Central memory CD8-positive, alpha-beta T cell (primary cell): ENCODE data around the gene KRTAP21-1.
"Not testable (repeated sequence)": the region's sequence is repeated elsewhere in the genome, so short reads cannot be mapped to it uniquely, and the experiment has no call there.

Experiments used
- ATAC-seq: fragments of 150-1000 bp; cut with Tn5 transposase; replicated peaks from 2 replicates; pipeline ENCODE4 v1.10.0; 2022; ENCODE audit warnings: mild to moderate bottlenecking, moderate FRiP score, moderate number of reproducible peaks; ENCODE audit not compliant: poor library complexity, severe bottlenecking; ENCODE audit errors: extremely low read depth
- DNase-seq, 2 donors: peaks; one replicate each; pipeline ENCODE4 v3.0.0; 2021; ENCODE audit warnings: low spot score in 2 of 2
- H3K27ac Mint-ChIP-seq: one replicate; pipeline ENCODE4 v1.8.0; 2022; ENCODE audit warnings: low read depth, mild to moderate bottlenecking, moderate library complexity, mixed read lengths
- H3K27me3 Mint-ChIP-seq: one replicate; pipeline ENCODE4 v1.8.0; 2022; ENCODE audit warnings: mixed read lengths
- H3K36me3 Mint-ChIP-seq: one replicate; pipeline ENCODE4 v1.8.0; 2022; ENCODE audit warnings: mild to moderate bottlenecking, moderate library complexity, mixed read lengths; ENCODE audit not compliant: insufficient read depth
- H3K4me1 Mint-ChIP-seq: one replicate; pipeline ENCODE4 v1.8.0; 2022; ENCODE audit warnings: mixed read lengths
- H3K4me3 Mint-ChIP-seq: one replicate; pipeline ENCODE4 v1.8.0; 2022; ENCODE audit warnings: mild to moderate bottlenecking, moderate library complexity, mixed read lengths
- H3K9me3 Mint-ChIP-seq: one replicate; pipeline ENCODE4 v1.8.0; 2022; ENCODE audit warnings: mixed read lengths

Gene KRTAP21-1

GRCh38 chr21:30755328-30755727 lies at the start of gene KRTAP21-1:
Gene KRTAP21-1, minus strand, starts transcription at chr21:30755428. Its CDS starts 50 bp downstream, at chr21:30755378.
- not testable (repeated sequence) for H3K4me3 Mint-ChIP-seq

DNA sequence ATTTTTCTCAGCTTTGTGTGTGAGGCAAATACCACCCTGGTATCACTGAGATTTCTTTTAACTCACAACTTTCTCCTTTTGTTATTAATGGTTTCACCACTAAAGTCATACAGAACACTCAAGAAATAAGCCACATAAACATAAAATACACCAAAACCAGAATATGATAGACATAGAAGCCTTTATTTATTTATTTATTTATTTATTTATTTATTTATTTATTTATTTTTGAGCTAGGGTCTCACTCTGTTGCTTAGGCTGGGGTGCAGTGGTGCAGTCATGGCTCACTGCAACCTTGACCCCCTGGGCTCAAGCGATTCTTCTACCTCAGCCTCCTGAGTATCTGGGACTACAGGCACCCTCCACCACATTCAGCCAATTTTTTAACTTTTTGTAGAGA lies 45.4 kb upstream of the KRTAP21-1 start:
- Mint-ChIP-seq H3K4me1 (no peaks in the 10 kb centered on the region), H3K9me3 (no peaks in the 10 kb centered on the region), H3K27ac (no peak overlapping the region), H3K27me3 (no peaks in the 10 kb centered on the region), H3K4me3 (no peak overlapping the region), H3K36me3 (no peaks in the 10 kb centered on the region)
- DNase-seq: no peak
- no peak for ATAC-seq

More at GRCh38 chr21:30755328-30755727, at the start of gene KRTAP21-1:
- peaks cover 13% of the 10 kb centered on the region for H3K27me3 Mint-ChIP-seq
- peaks cover 10% of the 10 kb centered on the region for H3K9me3 Mint-ChIP-seq
- H3K4me1 Mint-ChIP-seq, DNase-seq, H3K36me3 Mint-ChIP-seq, H3K27ac Mint-ChIP-seq, ATAC-seq: not testable (repeated sequence)

DNA sequence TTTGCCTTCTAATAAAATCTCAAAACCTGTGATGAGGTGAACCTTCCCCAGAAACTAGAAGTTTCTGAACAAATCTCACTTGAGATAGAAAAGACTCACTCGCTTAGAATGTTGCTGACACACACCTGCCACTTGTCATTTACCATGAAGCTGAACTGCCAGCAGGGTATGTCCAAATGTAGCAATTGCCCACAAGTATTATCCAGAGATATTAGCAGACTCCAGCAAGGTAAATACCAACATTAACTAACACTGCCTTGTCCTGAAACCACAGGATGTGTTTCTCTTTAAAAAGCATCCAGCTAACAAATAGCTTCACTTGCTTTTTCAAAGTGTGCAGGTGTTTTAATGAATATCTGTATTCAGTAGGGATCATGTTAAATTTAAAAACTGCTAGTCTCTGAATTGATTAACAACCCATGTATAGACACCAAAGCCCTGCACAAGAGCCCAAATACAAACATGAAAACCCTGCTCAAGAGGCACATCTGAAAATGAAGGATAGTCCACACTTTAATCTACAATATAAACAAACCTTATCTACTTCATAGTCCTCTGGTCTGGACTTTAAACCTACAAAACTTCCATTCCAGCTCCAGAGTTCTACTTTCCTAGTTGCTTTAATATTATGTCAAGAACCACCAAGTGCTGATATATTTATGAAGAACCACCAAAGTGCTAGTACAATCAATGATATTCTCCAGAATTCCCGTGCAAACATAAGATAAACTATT lies 38.5 kb upstream of the KRTAP21-1 start:
- Mint-ChIP-seq H3K4me1 (no peaks in the 10 kb centered on the region), H3K27me3 (no peaks in the 10 kb centered on the region), H3K36me3 (no peaks in the 10 kb centered on the region), H3K27ac (no peak overlapping the region), H3K9me3 (no peaks in the 10 kb centered on the region), H3K4me3 (no peak overlapping the region)
- ATAC-seq: no peak
- no peak for DNase-seq

DNA sequence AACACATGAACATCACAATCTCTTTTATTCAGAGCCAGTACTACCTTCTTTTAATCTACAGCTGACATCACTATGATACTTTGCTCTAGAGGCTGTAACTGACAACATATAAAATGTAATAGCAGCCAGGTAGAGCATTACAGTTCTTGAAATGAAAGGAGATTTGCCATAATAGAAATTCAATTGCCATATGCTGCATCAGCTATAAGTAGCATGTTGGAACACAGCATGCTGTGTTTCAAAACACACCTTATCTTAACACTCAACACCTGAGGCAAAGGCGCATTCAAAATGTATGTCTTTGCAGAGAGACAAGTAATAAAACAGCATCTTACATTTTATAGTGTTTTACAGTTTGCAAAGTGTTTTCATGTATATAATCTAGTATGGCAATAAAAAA lies 24.0 kb upstream of the KRTAP21-1 start:
- no peak for DNase-seq
- H3K27ac Mint-ChIP-seq: no peak overlapping the region
- no peaks in the 10 kb centered on the region for H3K9me3 Mint-ChIP-seq
- no peak overlapping the region for H3K4me3 Mint-ChIP-seq
- no peaks in the 10 kb centered on the region for H3K4me1 Mint-ChIP-seq
- peaks cover 3% of the 10 kb centered on the region for H3K36me3 Mint-ChIP-seq
- H3K27me3 Mint-ChIP-seq: peaks cover 5% of the 10 kb centered on the region
- ATAC-seq: no peak

DNA sequence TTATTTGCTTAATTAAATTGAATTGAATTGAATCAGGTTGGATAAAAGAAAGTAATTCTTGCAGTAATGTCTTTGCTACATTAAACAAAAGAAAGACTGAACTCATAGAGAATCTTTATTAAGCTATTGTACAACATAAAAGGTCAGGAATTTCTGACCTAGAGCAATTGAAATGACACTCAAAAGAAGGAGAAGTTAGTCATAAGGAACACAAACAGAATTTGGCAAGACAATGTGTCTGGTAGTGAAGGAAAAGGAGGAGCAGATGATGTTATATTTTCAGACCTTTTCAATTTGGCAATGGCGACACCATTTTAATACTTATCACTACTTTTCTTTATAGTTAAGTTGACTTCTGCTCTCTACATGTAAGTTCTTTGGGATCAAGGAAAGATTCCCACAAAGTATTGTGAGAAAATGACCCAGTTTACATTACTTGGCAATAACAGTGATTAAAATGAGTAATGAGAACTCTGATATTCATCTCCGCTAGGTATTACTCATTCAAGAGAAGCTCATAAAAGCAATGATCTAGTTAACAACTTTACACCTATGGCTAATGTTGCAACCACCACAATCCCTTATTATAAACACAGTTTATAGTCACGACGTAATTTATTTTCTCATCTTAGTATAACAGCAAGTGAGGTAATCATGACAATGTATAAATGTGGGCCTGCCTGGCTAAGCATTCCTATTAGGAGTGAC lies 14.7 kb upstream of the KRTAP21-1 start:
- Mint-ChIP-seq H3K4me3 (no peak overlapping the region), H3K36me3 (no peaks in the 10 kb centered on the region), H3K4me1 (no peaks in the 10 kb centered on the region), H3K27ac (no peak overlapping the region), H3K27me3 (peaks cover 7% of the 10 kb centered on the region), H3K9me3 (no peaks in the 10 kb centered on the region)
- no peak for DNase-seq
- no peak for ATAC-seq

DNA sequence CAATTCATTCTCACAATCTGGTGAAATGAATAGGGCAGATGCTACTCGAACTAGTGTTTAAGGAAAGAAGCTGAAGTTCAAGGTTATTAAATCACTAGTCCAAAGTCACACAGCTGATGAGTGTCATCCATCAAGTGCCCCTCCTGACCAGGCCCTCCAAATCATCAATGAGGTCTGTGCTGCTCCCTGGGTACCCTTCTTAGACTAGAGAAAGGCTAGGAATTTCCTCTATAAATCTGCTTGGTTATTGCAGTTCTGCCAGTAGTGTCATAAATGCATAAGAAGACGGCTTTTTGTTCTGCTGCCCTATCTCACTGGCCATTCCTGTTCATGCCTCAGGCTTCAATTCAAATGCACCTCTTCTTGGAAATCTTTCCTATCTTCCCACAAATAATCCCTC lies 5.5 kb upstream of the KRTAP21-1 start:
- Mint-ChIP-seq H3K27me3 (peaks cover 11% of the 10 kb centered on the region), H3K4me3 (no peak overlapping the region), H3K4me1 (no peaks in the 10 kb centered on the region), H3K27ac (no peak overlapping the region), H3K36me3 (no peaks in the 10 kb centered on the region), H3K9me3 (peaks cover 5% of the 10 kb centered on the region)
- DNase-seq (no peak), ATAC-seq (no peak)

- peaks cover 5% of the 10 kb centered on the region for H3K9me3 Mint-ChIP-seq
- no peaks in the 10 kb centered on the region for H3K4me1 Mint-ChIP-seq
- DNase-seq (no peak), ATAC-seq (no peak)
- H3K36me3 Mint-ChIP-seq: no peaks in the 10 kb centered on the region
- H3K4me3 Mint-ChIP-seq: no peak overlapping the region
- no peak overlapping the region for H3K27ac Mint-ChIP-seq
- H3K27me3 Mint-ChIP-seq: peaks cover 13% of the 10 kb centered on the region
Observed at GRCh38 chr21:30758306-30758705, 3.1 kb upstream of the KRTAP21-1 start.

- no peaks in the 10 kb centered on the region for H3K27me3 Mint-ChIP-seq
- ATAC-seq: no peak
- no peaks in the 10 kb centered on the region for H3K36me3 Mint-ChIP-seq
- peaks cover 4% of the 10 kb centered on the region for H3K9me3 Mint-ChIP-seq
- no peak for DNase-seq
- no peak within 1 kb of the TSS for H3K4me3 Mint-ChIP-seq
- H3K27ac Mint-ChIP-seq: no peak within 1 kb of the TSS
- H3K4me1 Mint-ChIP-seq: no peaks in the 10 kb centered on the region
Observed at GRCh38 chr21:30747159-30747558, 8.1 kb downstream of the KRTAP21-1 start, which contains the start of gene KRTAP21-2. Gene KRTAP21-2, minus strand, starts transcription at chr21:30747259. Its CDS starts 57 bp downstream, at chr21:30747202.

- DNase-seq (no peak), ATAC-seq (no peak)
- H3K9me3 Mint-ChIP-seq: no peaks in the 10 kb centered on the region
- H3K27me3 Mint-ChIP-seq: no peaks in the 10 kb centered on the region
- no peak overlapping the region for H3K4me3 Mint-ChIP-seq
- no peaks in the 10 kb centered on the region for H3K36me3 Mint-ChIP-seq
- H3K4me1 Mint-ChIP-seq: no peaks in the 10 kb centered on the region
- no peak overlapping the region for H3K27ac Mint-ChIP-seq
Observed at GRCh38 chr21:30740462-30740861, 14.8 kb downstream of the KRTAP21-1 start.

- no peak for ATAC-seq
- H3K4me3 Mint-ChIP-seq: no peak overlapping the region
- peaks cover 10% of the 10 kb centered on the region for H3K9me3 Mint-ChIP-seq
- H3K27me3 Mint-ChIP-seq: no peaks in the 10 kb centered on the region
- H3K27ac Mint-ChIP-seq: no peak overlapping the region
- H3K36me3 Mint-ChIP-seq: no peaks in the 10 kb centered on the region
- H3K4me1 Mint-ChIP-seq: no peaks in the 10 kb centered on the region
- no peak for DNase-seq
Observed at GRCh38 chr21:30733026-30733425, 22.2 kb downstream of the KRTAP21-1 start.

DNA sequence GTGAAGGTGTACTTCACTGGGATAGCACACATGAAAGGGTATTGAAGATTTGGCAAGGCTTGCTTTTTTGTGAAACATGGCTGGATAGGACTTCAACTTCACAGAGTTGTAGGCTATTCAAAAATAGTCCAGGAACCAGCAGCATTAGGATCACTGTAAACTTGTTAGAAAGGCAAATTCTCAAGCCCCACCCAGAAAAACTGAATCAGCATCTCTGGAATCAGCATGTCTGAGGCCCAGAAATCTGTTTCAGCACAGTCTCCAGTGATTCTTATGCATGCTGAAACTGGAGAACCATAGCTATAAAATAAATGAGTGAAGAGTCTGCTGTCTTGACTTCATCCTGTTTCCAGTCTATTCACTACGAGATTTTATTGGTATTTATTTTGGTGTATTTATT lies 28.5 kb downstream of the KRTAP21-1 start:
- Mint-ChIP-seq H3K9me3 (peaks cover 23% of the 10 kb centered on the region), H3K36me3 (peaks cover 2% of the 10 kb centered on the region), H3K27me3 (no peaks in the 10 kb centered on the region), H3K4me3 (no peak overlapping the region), H3K27ac (no peak overlapping the region), H3K4me1 (no peaks in the 10 kb centered on the region)
- no peak for DNase-seq
- ATAC-seq: no peak

DNA sequence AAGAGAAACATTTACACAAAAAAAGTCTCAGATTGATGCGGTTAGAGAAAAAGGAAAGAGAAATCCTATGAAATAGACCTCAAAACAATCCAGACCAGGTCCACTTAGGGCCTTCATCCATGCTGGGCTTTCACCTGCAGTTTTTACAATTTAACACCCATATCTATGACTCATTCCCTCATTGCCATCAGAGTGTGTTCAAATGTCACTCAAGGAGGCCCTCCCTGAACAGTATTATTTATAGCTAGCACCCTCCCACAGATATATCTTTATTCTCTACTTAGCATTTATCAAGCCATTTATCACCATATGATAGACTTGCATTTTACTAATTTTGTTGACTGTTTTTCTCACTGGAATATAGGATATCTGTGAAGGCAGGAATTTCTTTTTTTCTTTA lies 35.8 kb downstream of the KRTAP21-1 start:
- no peak overlapping the region for H3K27ac Mint-ChIP-seq
- no peaks in the 10 kb centered on the region for H3K9me3 Mint-ChIP-seq
- H3K4me3 Mint-ChIP-seq: no peak overlapping the region
- H3K4me1 Mint-ChIP-seq: no peaks in the 10 kb centered on the region
- ATAC-seq (no peak), DNase-seq (no peak)
- H3K27me3 Mint-ChIP-seq: no peaks in the 10 kb centered on the region
- H3K36me3 Mint-ChIP-seq: no peaks in the 10 kb centered on the region
